Bronchial smooth muscle cell (primary cell): Measurements from ENCODE around the gene CRYBA2. TPM values are rescaled to one million over a fixed set of nuclear protein-coding genes. Genes with fewer than 3 reads are reported as not detected.

Experiments
- total RNA-seq: library from RNA; depleted of rRNA; stranded (reverse); fragments of >200 nt; gene quantifications from 2 replicates; pipeline ENCODE4 v1.2.1, GENCODE V29; 2014

CRYBA2 gene
- not detected in 2 replicates for total RNA-seq

DNA sequence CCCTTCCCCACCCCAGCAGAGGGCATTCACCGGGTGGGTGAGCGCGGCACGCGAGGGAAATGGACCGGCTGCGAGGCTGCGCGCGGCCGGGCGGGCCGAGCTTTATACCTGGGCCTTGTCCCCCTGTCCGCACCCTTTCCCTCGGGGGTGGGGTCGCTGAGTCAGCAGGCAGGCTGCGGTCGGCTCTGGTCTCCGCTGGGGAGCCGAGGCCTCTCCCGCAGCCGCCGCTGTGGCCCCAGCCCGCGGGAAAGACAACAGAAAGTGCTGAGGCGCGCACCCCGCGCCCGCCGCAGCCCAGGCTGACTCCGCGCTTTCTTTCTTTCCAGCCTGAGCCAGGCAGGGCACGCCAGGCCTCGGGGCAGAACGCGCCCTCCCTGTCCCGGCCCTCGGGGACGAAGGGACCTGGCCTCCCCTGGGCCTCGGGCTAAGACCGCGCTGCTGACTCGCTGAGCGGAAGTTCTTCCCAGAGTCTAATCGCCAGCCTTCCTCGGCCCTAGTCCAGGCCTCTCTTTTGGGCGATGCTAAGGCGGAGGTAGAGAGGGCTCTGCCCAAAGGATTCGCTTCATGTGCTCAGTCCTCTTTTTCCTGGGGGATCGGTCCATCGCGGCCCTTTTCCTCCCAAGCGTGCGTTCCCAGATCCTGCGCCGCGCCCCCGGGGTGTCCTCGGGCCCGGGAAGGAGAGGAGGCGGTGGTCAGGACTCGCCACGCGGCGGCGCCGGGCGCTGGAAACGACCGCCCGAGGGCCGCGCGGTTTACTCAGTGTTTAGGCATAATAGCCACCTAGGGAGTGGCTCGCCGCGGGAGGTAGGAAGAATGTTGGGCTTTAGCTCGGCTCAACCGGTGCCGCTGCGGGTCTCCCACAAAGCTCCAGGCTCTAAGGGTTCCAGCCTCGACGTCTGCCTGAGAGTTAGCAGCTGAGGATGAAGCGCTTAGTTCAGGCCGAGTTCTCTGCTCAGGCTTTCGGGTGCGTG is at the start of gene CRYBA2:
Gene CRYBA2, minus strand, starts transcription at position 78 of the 971 bp plus-strand sequence. CDS start 246 bp downstream, outside the sequence.

DNA sequence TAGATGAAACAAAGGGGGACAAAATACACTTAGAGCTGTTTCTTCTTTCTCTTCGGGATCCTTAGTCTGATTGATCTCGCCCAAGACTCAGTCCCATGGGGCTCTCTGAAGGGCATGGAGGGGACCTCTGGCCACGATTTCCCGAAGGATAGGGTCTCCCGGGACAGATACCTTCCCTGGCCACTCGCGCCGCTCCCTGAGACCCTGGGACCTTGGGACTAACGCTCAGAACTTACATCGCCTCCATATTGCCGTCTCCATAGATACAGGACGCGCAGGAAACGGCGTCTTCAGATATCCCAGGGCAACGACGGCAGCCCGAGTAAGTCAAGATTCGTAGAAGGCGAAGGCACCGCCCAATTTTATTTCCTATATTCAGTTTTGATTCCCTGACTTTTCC is 48.0 kb upstream of the CRYBA2 start, which contains the start of gene CFAP65:
Gene CFAP65, minus strand, starts transcription at position 265 of the 400 bp plus-strand sequence. CDS start 2,468 bp downstream, outside the sequence.

GRCh38 chr2:218985021-218985324 is 8.2 kb downstream of the CRYBA2 start, which contains the start of gene FEV:
Gene FEV, minus strand, starts transcription at chr2:218985184. Its CDS starts 109 bp downstream, at chr2:218985075.

GRCh38 chr2:218959141-218959731 is 34.0 kb downstream of the CRYBA2 start, which contains the start of gene CDK5R2:
Gene CDK5R2, plus strand, starts transcription at chr2:218959666. Its CDS starts 155 bp downstream, at chr2:218959821.

Other genes with a start within 250 kb of the CRYBA2 start
- 26.2 and 36.0 TPM in 2 replicates for gene CYP27A1, start 211.3 kb downstream of the CRYBA2 start, total RNA-seq
- not detected in 2 replicates for gene PRKAG3, start 161.6 kb downstream of the CRYBA2 start, total RNA-seq
- gene WNT6, start 133.6 kb downstream of the CRYBA2 start, total RNA-seq = not detected in 2 replicates
- not detected in 2 replicates for gene WNT10A, start 112.6 kb downstream of the CRYBA2 start, total RNA-seq
- gene CDK5R2, start 33.8 kb downstream of the CRYBA2 start, total RNA-seq = not detected in 2 replicates
- not detected in 2 replicates for gene FEV, start 8.2 kb downstream of the CRYBA2 start, total RNA-seq
- under 0.01 TPM in 1 of 2 replicates, not detected in the other for gene CFAP65, start 48.1 kb upstream of the CRYBA2 start, total RNA-seq
- under 0.01 TPM in 1 of 2 replicates, not detected in the other for gene IHH, start 67.5 kb upstream of the CRYBA2 start, total RNA-seq
- 14.2 and 17.5 TPM in 2 replicates for gene NHEJ1, start 167.4 kb upstream of the CRYBA2 start, total RNA-seq
- 0.63 and 2.5 TPM in 2 replicates for gene SLC23A3, start 176.6 kb upstream of the CRYBA2 start, total RNA-seq
- 24.7 and 27.0 TPM in 2 replicates for gene CNPPD1, start 183.5 kb upstream of the CRYBA2 start, total RNA-seq
- gene RETREG2, start 184.9 kb upstream of the CRYBA2 start, total RNA-seq = 69.0 and 78.2 TPM in 2 replicates
- gene ZFAND2B, start 213.4 kb upstream of the CRYBA2 start, total RNA-seq = 22.2 and 26.7 TPM in 2 replicates
- 26.8 and 61.6 TPM in 2 replicates for gene ABCB6, start 225.5 kb upstream of the CRYBA2 start, total RNA-seq
- 24.3 and 26.4 TPM in 2 replicates for gene ATG9A, start 236.2 kb upstream of the CRYBA2 start, total RNA-seq
- gene ANKZF1, start 236.4 kb upstream of the CRYBA2 start, total RNA-seq = 18.0 and 20.5 TPM in 2 replicates